Astrocyte (in vitro differentiated cells and primary cell): ENCODE data around the gene PXDN.

ENCODE experiments used
- EZH2 ChIP-seq: IDR thresholded peaks from 2 replicates; pipeline ENCODE4 v1.6.1; 2012; ENCODE audit warnings: mild to moderate bottlenecking, low read length, inconsistent platforms; ENCODE audit not compliant: insufficient read depth
- TF ChIP-seq, protein P1 (sequence below): IDR thresholded peaks from 2 replicates; pipeline ENCODE4 v1.5.1; 2011; ENCODE audit warnings: low read depth, mild to moderate bottlenecking, inconsistent platforms, low read length, moderate library complexity; ENCODE audit not compliant: insufficient read depth

DNA sequence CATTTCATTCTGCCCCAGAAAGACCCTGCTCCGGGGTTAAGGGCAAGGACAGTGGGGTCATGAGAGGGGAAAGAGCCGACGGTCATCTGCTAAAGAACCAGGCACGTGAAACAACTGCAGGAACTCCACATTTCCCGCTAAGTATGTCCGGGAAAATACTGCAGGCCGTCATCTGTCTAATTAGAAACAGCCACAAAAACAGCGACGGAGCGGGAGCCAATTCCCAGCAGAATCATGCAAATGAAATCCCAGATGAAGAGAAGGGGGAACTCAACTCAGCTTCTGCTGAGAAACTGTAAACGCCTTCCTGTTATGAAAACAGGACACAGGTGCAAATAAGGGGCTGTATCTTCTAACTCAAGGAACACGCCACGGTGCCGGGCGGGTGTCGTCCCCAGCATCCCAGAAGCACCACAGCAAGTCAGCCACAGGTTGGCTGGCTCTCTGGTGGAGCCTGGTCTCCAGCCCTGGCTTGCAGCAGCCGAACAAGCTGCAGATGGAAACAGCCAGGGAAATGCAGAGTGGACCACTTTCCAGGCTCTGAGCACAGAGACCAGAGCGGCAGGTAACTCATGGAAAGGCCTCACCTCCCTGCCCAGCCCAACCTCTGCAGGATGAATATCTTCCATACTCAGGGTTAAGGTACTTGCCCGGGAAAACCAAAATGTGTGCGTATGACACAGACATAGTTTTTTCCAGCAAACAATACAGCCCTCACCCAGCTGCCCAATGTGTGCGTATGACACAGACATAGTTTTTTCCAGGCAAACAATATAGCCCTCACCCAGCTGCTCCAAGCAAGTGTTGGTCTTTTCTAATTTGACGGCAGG lies 28.9 kb downstream of the PXDN start:
- TF ChIP-seq, protein P1, sequence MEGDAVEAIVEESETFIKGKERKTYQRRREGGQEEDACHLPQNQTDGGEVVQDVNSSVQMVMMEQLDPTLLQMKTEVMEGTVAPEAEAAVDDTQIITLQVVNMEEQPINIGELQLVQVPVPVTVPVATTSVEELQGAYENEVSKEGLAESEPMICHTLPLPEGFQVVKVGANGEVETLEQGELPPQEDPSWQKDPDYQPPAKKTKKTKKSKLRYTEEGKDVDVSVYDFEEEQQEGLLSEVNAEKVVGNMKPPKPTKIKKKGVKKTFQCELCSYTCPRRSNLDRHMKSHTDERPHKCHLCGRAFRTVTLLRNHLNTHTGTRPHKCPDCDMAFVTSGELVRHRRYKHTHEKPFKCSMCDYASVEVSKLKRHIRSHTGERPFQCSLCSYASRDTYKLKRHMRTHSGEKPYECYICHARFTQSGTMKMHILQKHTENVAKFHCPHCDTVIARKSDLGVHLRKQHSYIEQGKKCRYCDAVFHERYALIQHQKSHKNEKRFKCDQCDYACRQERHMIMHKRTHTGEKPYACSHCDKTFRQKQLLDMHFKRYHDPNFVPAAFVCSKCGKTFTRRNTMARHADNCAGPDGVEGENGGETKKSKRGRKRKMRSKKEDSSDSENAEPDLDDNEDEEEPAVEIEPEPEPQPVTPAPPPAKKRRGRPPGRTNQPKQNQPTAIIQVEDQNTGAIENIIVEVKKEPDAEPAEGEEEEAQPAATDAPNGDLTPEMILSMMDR: no peak
- TF ChIP-seq EZH2: no peak
